Dendritic cell treated with granulocyte-macrophage colony-stimulating factor and Interleukin-4, amounts not matched to agents 40 ng/mL and 50 ng/mL, for 4 days (primary cell): ENCODE data around the gene DDAH2.

Experiments used
- H3K27ac Mint-ChIP-seq: one replicate; pipeline ENCODE4 v1.8.0; 2022; ENCODE audit warnings: mild to moderate bottlenecking, mixed read lengths
- H3K27me3 Mint-ChIP-seq: one replicate; pipeline ENCODE4 v1.8.0; 2022; ENCODE audit warnings: mild to moderate bottlenecking, mixed read lengths
- H3K36me3 Mint-ChIP-seq: one replicate; pipeline ENCODE4 v1.8.0; 2022; ENCODE audit warnings: low read depth, mixed read lengths
- H3K4me1 Mint-ChIP-seq: one replicate; pipeline ENCODE4 v1.8.0; 2022; ENCODE audit warnings: low read depth, mixed read lengths
- H3K4me3 Mint-ChIP-seq: one replicate; pipeline ENCODE4 v1.8.0; 2022; ENCODE audit warnings: mild to moderate bottlenecking, moderate library complexity, mixed read lengths
- H3K9me3 Mint-ChIP-seq: one replicate; pipeline ENCODE4 v1.8.0; 2022; ENCODE audit warnings: mixed read lengths
- intact Hi-C: fragments of 100-400 bp; cut with micrococcal nuclease; formaldehyde crosslinking; loops from one replicate; pipeline ENCODE4 v1.15.0; 2022

The DDAH2 gene

DNA sequence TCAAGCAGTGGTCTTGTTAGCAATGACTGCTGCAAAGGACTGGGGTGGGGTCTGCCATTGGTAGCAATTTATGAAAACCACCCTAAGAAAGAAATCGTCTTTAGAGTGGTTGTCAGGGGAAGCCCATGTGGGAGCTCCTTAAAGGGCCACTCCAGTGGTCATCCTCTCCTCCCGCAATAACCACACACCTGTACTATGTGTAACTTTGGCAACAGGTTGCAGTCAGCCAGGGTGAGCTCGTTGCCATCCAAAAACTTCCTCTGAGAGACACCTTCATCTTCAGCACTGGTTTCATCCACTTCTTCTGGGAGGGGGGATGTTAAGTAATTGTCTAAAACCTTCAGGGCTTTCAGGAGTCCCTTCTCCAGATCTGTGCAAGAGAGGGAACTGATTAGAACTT, 2.9 kb upstream of the DDAH2 start:
- peak overlapping the region; percentile 99 for H3K27ac Mint-ChIP-seq
- intact Hi-C loops, result no loop called here
- H3K4me3 Mint-ChIP-seq, result no peak overlapping the region
- H3K9me3 Mint-ChIP-seq, result no peaks in the 10 kb centered on the region
- H3K36me3 Mint-ChIP-seq, result peaks cover 98% of the 10 kb centered on the region
- no peaks in the 10 kb centered on the region for H3K27me3 Mint-ChIP-seq
- peaks cover 75% of the 10 kb centered on the region for H3K4me1 Mint-ChIP-seq

DNA sequence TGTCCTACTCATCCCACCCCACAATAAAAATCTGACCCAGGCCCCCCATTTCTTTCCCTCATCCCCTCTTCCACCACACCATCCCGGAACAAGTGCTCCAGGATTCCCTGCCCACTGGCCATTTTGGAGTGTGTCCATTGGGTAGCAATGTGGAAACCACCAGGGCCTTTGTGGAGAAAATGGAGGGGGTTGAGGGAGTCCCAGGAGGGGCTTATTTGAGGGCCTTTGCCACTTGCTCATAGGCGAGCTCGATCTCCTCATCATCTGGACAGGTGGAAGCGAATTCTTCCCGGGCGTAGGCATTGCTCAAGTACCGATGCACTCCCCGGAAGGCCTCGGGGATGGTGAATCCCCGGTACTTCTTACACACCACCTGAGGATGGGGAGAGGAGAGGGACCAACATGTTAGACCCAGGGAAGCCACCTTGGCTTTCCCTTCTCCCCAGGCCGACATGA, 1.6 kb upstream of the DDAH2 start:
- intact Hi-C loops, result no loop called here
- Mint-ChIP-seq H3K27ac (peak overlapping the region; percentile 99), H3K4me1 (peaks cover 82% of the 10 kb centered on the region), H3K4me3 (peak overlapping the region; percentile 99), H3K9me3 (no peaks in the 10 kb centered on the region), H3K36me3 (peaks cover 100% of the 10 kb centered on the region), H3K27me3 (no peaks in the 10 kb centered on the region)

DNA sequence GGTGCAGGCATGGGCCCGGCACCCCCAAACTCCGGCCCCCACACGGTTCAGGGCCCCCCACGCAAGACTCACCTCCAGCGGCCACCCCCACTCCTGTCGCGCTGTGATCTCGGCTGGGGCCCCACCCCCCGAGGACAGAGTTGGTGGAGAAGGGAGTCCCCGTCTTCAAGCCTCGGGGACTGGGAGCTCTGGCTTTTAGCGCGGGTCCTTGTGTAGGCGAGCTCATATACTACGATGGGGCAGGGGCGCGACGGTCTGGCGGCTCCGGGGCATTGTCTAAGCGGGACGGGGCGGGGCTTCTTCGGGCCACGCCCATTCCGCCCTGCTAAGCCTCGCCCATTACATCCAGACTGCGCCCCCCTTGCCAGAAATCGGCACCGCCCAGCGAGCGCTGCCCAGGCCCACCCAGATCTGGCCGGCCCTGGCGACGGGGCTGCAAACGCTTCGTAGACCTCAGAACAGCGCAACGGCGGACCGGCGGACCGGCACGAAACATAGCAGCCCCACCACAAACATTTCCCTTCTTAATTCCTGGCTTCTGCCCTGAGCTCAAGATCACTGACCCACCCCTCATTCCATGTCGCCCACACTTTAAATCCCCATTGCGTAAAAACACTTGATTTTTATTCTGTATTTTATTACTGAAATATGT, 1.0 kb upstream of the DDAH2 start:
- intact Hi-C loops, result loop anchor here (1.0 to 5.0 kb wide), 3 partner anchors 27 to 102 kb away; partner anchors contain the start of gene ABHD16A

DNA sequence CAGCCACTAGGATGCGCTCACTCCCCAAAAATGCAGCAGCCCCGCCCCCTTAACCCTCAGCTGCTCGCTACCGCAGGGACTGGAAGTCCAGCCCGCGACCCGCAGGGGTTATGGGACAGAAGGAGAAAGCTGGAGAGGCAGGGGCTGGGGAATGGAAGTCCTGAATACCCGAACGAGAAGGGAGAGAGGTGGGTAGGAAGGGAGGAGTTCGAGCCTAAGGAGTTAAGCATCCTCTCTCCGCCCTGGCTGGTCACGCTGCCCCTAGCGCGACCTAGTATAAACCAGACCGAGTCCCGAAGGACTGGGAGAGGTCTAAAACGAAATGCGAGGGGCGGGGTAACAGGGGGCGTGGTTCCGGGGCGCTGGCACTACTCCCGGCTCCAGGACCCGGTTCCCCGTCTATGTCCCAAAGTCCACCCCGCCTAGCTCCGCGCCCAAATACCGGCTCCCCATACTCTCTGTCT, 448 bp upstream of the DDAH2 start:
- peaks cover 100% of the 10 kb centered on the region for H3K36me3 Mint-ChIP-seq
- H3K27me3 Mint-ChIP-seq, result peaks cover 3% of the 10 kb centered on the region
- intact Hi-C loops, result loop anchor here (1.0 to 5.0 kb wide), 3 partner anchors 26 to 103 kb away; partner anchors contain the start of gene ABHD16A
- H3K4me3 Mint-ChIP-seq, result peak overlapping the region; percentile 99
- peak overlapping the region; percentile 99 for H3K27ac Mint-ChIP-seq
- peaks cover 91% of the 10 kb centered on the region for H3K4me1 Mint-ChIP-seq
- H3K9me3 Mint-ChIP-seq, result no peaks in the 10 kb centered on the region

More for the DNA sequence above, 1.0 kb upstream of the DDAH2 start:
- Mint-ChIP-seq H3K4me3 (peak overlapping the region; percentile 99), H3K27me3 (peaks cover under 1% of the 10 kb centered on the region), H3K9me3 (no peaks in the 10 kb centered on the region), H3K36me3 (peaks cover 100% of the 10 kb centered on the region), H3K27ac (peak overlapping the region; percentile 99), H3K4me1 (peaks cover 88% of the 10 kb centered on the region)

DNA sequence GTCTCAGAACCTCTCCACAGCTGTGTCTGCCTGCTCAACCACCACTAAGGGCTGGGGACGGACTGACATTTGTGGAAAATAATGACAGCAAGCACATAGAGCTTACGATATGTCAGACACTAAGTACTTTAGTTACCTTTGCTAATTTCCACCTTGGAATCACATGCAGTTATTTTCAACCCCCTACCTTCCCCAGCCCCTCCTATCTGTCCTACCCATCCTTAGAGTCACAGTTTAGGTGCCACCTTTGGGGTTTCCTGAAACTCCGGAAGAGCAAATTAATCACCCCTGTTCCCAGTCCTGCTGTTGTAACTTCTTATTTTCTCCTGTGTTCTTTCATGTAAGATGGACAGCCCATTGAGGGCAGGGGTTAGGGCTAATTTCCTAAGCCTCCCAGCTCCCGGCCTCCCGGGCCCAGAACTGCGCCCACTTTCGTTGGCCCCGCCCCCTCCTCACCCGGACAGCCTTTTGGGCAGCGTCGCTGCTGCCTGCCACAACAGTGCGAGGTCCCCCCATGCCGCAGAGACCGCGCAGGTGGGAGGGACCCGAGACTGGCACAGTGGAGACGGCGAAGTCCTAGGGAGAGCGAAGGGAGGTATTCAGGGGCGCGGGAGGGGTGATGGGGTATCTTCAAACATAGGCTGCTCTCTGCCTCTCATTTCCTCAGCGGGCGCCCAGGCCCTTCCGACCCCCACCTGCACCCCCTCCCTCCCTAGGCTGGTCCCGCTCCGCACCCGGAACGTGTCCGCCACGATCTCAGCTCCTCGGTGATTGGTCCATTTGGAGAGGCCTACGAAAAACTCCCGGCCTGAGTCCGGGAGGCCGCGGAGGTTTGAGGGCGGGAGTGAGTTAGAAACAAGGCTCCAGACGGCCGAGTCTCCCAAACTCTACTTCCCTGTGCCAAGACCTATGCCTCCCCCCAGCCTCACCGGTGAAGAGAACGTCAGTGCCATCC, 1.1 kb downstream of the DDAH2 start:
- H3K36me3 Mint-ChIP-seq, result peaks cover 93% of the 10 kb centered on the region
- no peaks in the 10 kb centered on the region for H3K9me3 Mint-ChIP-seq
- H3K4me1 Mint-ChIP-seq, result peaks cover 91% of the 10 kb centered on the region
- intact Hi-C loops, result loop anchor here (1.0 to 5.0 kb wide), 3 partner anchors 41 to 104 kb away; no protein-coding TSS in a partner anchor
- H3K4me3 Mint-ChIP-seq, result peak overlapping the region; percentile 99
- peaks cover 14% of the 10 kb centered on the region for H3K27me3 Mint-ChIP-seq
- H3K27ac Mint-ChIP-seq, result peak overlapping the region; percentile 99

DNA sequence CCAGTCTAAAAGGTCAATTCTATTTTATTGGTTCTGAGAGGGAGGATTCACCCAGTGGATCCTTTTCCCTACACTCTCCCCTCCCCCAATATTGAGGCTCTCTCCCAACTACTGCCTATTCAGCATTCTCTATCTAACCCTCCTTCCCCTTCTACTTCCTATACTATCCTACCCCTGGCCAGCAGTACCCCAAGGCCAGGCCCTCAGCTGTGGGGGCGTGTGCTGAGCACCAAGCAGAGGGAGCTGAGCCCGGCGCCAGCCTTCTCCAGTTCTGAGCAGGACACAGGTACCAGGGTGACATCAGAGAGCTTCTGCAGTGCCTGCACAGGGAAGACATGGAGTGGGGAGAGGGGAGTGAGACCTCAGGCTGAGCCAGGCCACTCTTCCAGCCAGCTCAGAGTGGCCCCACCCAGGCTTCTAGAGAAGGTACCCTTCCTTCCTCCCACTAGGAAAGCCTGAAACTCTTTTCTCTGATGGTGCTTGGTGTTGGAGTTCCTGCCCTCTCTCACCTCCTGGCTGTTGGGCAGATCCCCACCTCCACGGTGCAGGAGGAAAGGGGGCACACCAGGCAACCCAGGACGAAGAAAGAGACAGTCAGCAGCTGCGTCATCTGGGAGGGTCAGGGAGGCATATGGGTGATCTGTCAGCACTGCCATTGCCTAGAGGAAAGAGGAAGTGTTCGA, 1.9 kb downstream of the DDAH2 start:
- H3K36me3 Mint-ChIP-seq, result peaks cover 84% of the 10 kb centered on the region
- H3K4me3 Mint-ChIP-seq, result peak overlapping the region; percentile 99
- H3K4me1 Mint-ChIP-seq, result peaks cover 87% of the 10 kb centered on the region
- peak overlapping the region; percentile 99 for H3K27ac Mint-ChIP-seq
- intact Hi-C loops, result loop anchor here (1.0 to 5.0 kb wide), 2 partner anchors 47 to 105 kb away; no protein-coding TSS in a partner anchor
- H3K27me3 Mint-ChIP-seq, result peaks cover 14% of the 10 kb centered on the region
- no peaks in the 10 kb centered on the region for H3K9me3 Mint-ChIP-seq

DNA sequence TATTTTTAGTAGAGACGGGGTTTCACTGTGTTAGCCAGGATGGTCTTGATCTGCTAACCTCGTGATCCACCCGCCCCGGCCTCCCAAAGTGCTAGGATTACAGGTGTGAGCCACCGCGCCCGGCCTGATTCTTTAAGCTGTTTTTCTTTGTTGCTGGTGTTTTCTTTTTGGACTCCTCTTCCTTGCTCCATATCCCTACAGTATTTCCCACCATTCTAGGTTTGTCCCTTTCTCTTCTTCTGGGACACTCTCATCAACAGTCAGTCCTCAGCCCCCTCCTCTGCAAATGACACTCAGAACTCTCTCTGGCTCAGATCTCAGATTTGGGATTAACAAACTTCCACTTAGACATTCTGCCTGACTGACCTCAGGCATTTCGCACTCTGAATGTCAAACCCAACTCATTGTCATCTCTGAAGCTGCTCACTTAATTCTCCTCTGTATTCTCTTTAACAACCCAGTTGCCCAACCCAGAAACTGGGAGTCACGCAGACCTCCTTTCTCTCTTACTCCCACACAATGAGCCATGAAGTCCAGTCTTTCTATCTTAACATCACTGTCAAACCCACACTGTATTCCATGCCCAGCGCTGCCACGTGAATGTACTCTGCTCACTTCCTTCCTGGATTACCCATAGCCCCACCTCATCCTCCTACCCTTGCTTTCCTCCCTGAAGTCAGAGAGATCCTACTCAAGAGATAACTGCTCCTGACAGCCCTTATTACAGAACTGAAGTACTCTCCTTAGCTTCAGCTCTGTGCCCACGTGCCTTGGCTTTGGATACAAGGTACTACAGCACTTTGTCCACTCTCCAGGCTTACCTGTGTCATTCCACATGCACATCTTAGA, 3.4 kb downstream of the DDAH2 start:
- Mint-ChIP-seq H3K27me3 (peaks cover 21% of the 10 kb centered on the region), H3K27ac (peak overlapping the region; percentile 99), H3K4me1 (peaks cover 80% of the 10 kb centered on the region), H3K9me3 (no peaks in the 10 kb centered on the region), H3K36me3 (peaks cover 70% of the 10 kb centered on the region), H3K4me3 (peak overlapping the region; percentile 99)
- intact Hi-C loops, result loop anchor here (5.0 kb wide), 1 partner anchor 107 kb away; no protein-coding TSS in a partner anchor

DNA sequence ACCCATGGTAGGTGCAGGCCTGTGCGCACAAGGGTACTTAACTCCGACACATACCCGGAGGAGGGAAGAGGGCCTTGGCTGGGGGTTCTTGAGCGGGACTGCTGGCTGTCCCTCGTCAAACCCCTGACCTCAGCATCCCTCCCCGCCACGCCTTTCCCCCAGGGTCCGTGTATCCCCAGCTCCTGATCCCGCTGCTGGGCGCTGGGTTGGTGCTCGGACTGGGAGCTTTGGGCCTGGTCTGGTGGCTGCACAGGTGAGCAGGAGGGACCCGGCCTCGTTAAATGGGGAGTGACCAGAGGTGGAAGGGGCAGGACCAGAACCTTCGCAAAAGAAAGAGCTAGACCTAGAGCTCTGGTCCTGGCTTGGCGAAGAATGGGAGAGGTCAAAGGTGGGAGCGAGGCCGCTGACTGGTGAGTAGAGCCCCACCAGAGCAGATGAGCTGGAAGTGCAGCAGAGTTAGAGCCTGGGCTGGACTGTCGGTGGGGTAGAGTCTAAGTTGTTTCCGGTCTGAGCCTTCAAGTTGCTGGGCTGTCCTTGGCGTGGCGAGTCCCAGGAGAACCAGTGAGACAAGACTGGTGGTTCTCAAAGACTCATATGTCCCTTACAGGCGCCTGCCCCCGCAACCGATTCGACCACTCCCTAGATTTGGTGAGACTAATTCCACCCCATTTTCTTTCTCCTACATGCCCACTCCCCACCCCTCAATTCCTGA, 5.0 kb downstream of the DDAH2 start:
- Mint-ChIP-seq H3K36me3 (peaks cover 54% of the 10 kb centered on the region), H3K27me3 (peaks cover 21% of the 10 kb centered on the region), H3K9me3 (no peaks in the 10 kb centered on the region), H3K4me3 (no peak overlapping the region), H3K4me1 (peaks cover 68% of the 10 kb centered on the region), H3K27ac (peak overlapping the region; percentile 99)
- intact Hi-C loops, result no loop called here

DNA sequence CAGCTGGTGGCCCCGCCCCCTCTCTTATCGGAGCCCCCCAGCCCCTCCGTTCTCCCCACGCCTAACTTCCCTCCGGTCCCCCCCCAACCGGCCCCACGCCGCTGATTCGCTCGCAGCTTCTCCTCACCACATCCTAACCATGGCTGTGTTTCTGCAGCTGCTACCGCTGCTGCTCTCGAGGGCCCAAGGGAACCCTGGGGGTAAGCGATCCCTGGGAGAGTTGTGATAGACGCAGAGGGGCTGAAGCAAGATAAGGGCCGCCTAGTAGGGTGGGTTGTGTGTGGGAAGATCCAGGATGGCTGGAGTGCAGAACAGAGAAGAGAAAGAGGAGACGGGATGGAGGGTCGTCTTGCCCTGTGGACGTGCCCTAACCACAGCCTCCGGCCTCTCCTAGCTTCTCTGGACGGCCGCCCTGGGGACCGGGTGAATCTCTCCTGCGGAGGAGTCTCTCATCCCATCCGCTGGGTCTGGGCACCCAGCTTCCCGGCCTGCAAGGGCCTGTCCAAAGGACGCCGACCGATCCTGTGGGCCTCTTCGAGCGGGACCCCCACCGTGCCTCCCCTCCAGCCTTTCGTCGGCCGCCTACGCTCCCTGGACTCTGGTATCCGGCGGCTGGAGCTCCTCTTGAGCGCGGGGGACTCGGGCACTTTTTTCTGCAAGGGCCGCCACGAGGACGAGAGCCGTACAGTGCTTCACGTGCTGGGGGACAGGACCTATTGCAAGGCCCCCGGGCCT, 5.7 kb downstream of the DDAH2 start, which contains the start of gene MPIG6B:
Gene MPIG6B (plus strand): TSS at position 129 of the 735 bp plus-strand sequence. CDS start 11 bp downstream, at position 140.
- H3K36me3 Mint-ChIP-seq, result peaks cover 47% of the 10 kb centered on the region
- intact Hi-C loops, result no loop called here
- no peaks in the 10 kb centered on the region for H3K9me3 Mint-ChIP-seq
- peak within 1 kb of the TSS; percentile 99 for H3K27ac Mint-ChIP-seq
- peaks cover 61% of the 10 kb centered on the region for H3K4me1 Mint-ChIP-seq
- H3K4me3 Mint-ChIP-seq, result no peak within 1 kb of the TSS
- peaks cover 21% of the 10 kb centered on the region for H3K27me3 Mint-ChIP-seq

DNA sequence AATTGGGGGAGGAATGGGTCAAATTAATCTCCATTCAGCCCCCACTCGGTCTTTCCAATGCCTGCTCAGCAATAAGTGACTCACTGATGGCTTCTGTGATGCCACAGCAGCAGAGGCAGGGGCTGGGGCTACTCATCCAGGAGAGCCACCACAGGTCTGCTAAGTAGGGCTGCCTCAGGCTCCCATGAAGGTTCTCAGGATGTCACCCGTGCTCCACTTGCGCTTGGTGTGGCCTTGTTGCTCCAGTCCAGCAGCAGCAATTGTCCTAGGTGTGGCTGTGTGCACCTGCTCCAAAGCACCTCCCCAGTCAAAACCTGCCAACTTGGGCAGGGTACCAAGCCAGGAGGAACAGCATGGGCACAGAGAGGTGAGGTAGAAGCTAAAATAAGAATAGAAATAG, 6.9 kb downstream of the DDAH2 start:
- H3K27me3 Mint-ChIP-seq, result peaks cover 21% of the 10 kb centered on the region
- no peak overlapping the region for H3K4me3 Mint-ChIP-seq
- intact Hi-C loops, result no loop called here
- no peaks in the 10 kb centered on the region for H3K9me3 Mint-ChIP-seq
- H3K4me1 Mint-ChIP-seq, result peaks cover 48% of the 10 kb centered on the region
- no peak overlapping the region for H3K27ac Mint-ChIP-seq
- H3K36me3 Mint-ChIP-seq, result peaks cover 34% of the 10 kb centered on the region

DNA sequence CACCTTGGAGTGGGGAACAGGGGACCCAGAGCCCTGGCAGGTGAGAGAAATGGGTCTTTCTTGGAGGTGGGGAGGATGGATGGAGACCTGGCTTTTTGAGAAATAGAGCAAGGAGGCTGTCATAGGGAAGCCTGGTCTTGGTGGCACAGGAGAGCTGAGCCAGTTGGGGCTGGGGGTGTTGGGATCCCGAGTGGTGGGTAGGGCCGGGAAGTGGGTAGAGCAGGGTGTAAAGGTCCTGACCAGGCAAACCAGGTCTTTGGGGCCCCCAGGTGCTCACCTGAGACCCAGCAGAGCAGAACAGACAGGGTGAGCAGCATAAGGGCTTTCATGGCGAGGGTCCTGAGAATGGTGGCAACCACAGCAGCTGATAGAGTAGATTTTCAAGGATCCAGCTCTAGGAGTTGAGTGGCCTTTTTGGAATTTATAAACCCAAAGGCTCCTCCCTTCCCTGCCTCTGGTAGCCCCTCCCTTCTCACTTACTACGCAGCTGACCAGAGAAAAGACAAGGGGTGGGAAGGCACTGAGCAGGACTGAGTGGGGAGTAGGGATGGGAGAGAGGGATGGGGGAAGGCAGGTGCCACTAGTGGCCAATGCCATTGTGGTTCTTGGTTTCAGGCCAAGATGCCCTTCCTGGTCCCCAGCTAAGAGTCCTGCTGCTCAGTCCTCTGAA, 7.6 kb downstream of the DDAH2 start, which contains the start of gene LY6G6C:
Gene LY6G6C (minus strand): TSS at position 396 of the 670 bp plus-strand sequence. CDS start 67 bp downstream, at position 329.
- intact Hi-C loops, result no loop called here
- Mint-ChIP-seq H3K27ac (peak within 1 kb of the TSS; percentile 40), H3K9me3 (no peaks in the 10 kb centered on the region), H3K4me1 (peaks cover 42% of the 10 kb centered on the region), H3K27me3 (peaks cover 21% of the 10 kb centered on the region), H3K36me3 (peaks cover 27% of the 10 kb centered on the region), H3K4me3 (no peak within 1 kb of the TSS)
